WTC11 (cell line): Measurements from ENCODE around the gene INPP4B. TPM values are rescaled to one million over a fixed set of nuclear protein-coding genes. Genes with fewer than 3 reads are reported as not detected.

Experiments
- ATAC-seq: fragments of 200-7000 bp; cut with Tn5 transposase; 2 replicates; pipeline ENCODE4 v1.10.0; 2021; ENCODE audit warnings: mild to moderate bottlenecking, moderate library complexity
- CTCF ChIA-PET: fragments of 300-600 bp; sonication (Branson Sonifier 250); formaldehyde crosslinking; loops from one replicate; lab custom pipeline; 2021; ENCODE audit warnings: antibody characterized with exemption; lab: Charles Lee
- POLR2A ChIA-PET: fragments of 350-600 bp; sonication (Branson Sonifier 250); formaldehyde crosslinking; loops from one replicate; lab custom pipeline; 2021; ENCODE audit warnings: antibody characterized with exemption; lab: Charles Lee
- DNase-seq: peaks from one replicate; pipeline ENCODE4 v3.0.0; 2021; ENCODE audit warnings: low spot score
- H3K27ac Mint-ChIP-seq: 2 replicates; pipeline ENCODE4 v1.8.0; 2021; ENCODE audit warnings: mixed read lengths
- H3K27me3 Mint-ChIP-seq: 2 replicates; pipeline ENCODE4 v1.8.0; 2021; ENCODE audit warnings: low read depth, mild to moderate bottlenecking, moderate library complexity, mixed read lengths
- H3K36me3 Mint-ChIP-seq: 2 replicates; pipeline ENCODE4 v1.8.0; 2021; ENCODE audit warnings: mixed read lengths
- H3K4me1 Mint-ChIP-seq: 2 replicates; pipeline ENCODE4 v1.8.0; 2022; ENCODE audit warnings: mixed read lengths
- H3K4me3 Mint-ChIP-seq: 2 replicates; pipeline ENCODE4 v1.8.0; 2021; ENCODE audit warnings: mild to moderate bottlenecking, moderate library complexity, mixed read lengths
- H3K9me3 Mint-ChIP-seq: 2 replicates; pipeline ENCODE4 v1.8.0; 2021; ENCODE audit warnings: mixed read lengths
- AR ChIP-seq: fragments of 250-450 bp; sonication (Bioruptor Pico); IDR thresholded peaks from 2 replicates; pipeline ENCODE4 v1.9.0; 2021; ENCODE audit warnings: mild to moderate bottlenecking
- ARID4B ChIP-seq: sonication (generic); formaldehyde crosslinking; IDR thresholded peaks from 2 replicates; pipeline ENCODE4 v1.8.0; 2023; ENCODE audit warnings: missing genetic modification reagents, mild to moderate bottlenecking, borderline replicate concordance
- CREM ChIP-seq: sonication (generic); formaldehyde crosslinking; IDR thresholded peaks from 2 replicates; pipeline ENCODE4 v1.8.1; 2022; ENCODE audit warnings: mild to moderate bottlenecking, missing genetic modification reagents, moderate library complexity
- FOXJ3 ChIP-seq: sonication (generic); formaldehyde crosslinking; IDR thresholded peaks from 2 replicates; pipeline ENCODE4 v1.9.0; 2021; ENCODE audit warnings: missing genetic modification reagents, mild to moderate bottlenecking, borderline replicate concordance
- FOXP4 ChIP-seq: sonication (generic); formaldehyde crosslinking; IDR thresholded peaks from 2 replicates; pipeline ENCODE4 v1.8.0; 2022; ENCODE audit warnings: mild to moderate bottlenecking, missing genetic modification reagents
- GRHL2 ChIP-seq: fragments of 250-450 bp; sonication (Bioruptor Pico); IDR thresholded peaks from 2 replicates; pipeline ENCODE4 v1.8.0; 2022; ENCODE audit warnings: mild to moderate bottlenecking, moderate library complexity; ENCODE audit not compliant: insufficient replicate concordance, severe bottlenecking
- NFYB ChIP-seq: sonication (generic); formaldehyde crosslinking; conservative IDR thresholded peaks from 2 replicates; pipeline ENCODE4 v1.8.0; 2022; ENCODE audit warnings: low read depth, missing genetic modification reagents
- SMAD4 ChIP-seq: sonication (generic); formaldehyde crosslinking; IDR thresholded peaks from 2 replicates; pipeline ENCODE4 v1.8.0; 2022; ENCODE audit warnings: mild to moderate bottlenecking, missing genetic modification reagents
- TCF7 ChIP-seq: sonication (generic); formaldehyde crosslinking; IDR thresholded peaks from 2 replicates; pipeline ENCODE4 v1.8.0; 2022; ENCODE audit warnings: mild to moderate bottlenecking, low read depth, missing genetic modification reagents, moderate library complexity
- TP53 ChIP-seq: sonication (generic); formaldehyde crosslinking; IDR thresholded peaks from 2 replicates; pipeline ENCODE4 v1.8.1; 2023; ENCODE audit warnings: mild to moderate bottlenecking, missing genetic modification reagents
- ZBTB21 ChIP-seq: sonication (generic); formaldehyde crosslinking; IDR thresholded peaks from 2 replicates; pipeline ENCODE4 v1.8.1; 2023; ENCODE audit warnings: mild to moderate bottlenecking, missing genetic modification reagents, borderline replicate concordance
- ZNF121 ChIP-seq: sonication (generic); formaldehyde crosslinking; IDR thresholded peaks from 2 replicates; pipeline ENCODE4 v1.8.0; 2023; ENCODE audit warnings: missing genetic modification reagents
- ZNF138 ChIP-seq: sonication (generic); formaldehyde crosslinking; conservative IDR thresholded peaks from 2 replicates; pipeline ENCODE4 v1.8.1; 2022; ENCODE audit warnings: mild to moderate bottlenecking, moderate library complexity, missing genetic modification reagents
- ZNF512 ChIP-seq: sonication (generic); formaldehyde crosslinking; IDR thresholded peaks from 2 replicates; pipeline ENCODE4 v1.8.1; 2022; ENCODE audit warnings: missing genetic modification reagents, borderline replicate concordance
- total RNA-seq: library from RNA; stranded (reverse); gene quantifications from 3 replicates; pipeline ENCODE4 v1.2.3, GENCODE V29; 2021
- TF ChIP-seq, protein P1 (sequence below): fragments of 250-450 bp; sonication (Bioruptor Pico); IDR thresholded peaks from 2 replicates; pipeline ENCODE4 v1.9.0; 2021; ENCODE audit warnings: moderate library complexity, mild to moderate bottlenecking, inconsistent platforms, borderline replicate concordance

Gene INPP4B
- total RNA-seq, 1 experiment from 2014 or later = 0.92 TPM

- no peak for TF ChIP-seq FOXP4 (CRISPR knock-in tag)
- TF ChIP-seq AR (CRISPR knock-in tag) = no peak
- no peak for TF ChIP-seq ZNF512
- no peak for TF ChIP-seq CREM (CRISPR knock-in tag)
- TF ChIP-seq GRHL2 (CRISPR knock-in tag) = no peak
- TF ChIP-seq, protein P1, sequence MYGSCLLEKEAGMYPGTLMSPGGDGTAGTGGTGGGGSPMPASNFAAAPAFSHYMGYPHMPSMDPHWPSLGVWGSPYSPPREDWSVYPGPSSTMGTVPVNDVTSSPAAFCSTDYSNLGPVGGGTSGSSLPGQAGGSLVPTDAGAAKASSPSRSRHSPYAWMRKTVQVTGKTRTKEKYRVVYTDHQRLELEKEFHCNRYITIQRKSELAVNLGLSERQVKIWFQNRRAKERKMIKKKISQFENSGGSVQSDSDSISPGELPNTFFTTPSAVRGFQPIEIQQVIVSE = no peak
- no peak for TF ChIP-seq ZNF121
- TF ChIP-seq TP53 (CRISPR knock-in tag) = no peak
Measured at GRCh38 chr4:142005519-142005918, 840.6 kb downstream of the INPP4B start (continued).

DNA sequence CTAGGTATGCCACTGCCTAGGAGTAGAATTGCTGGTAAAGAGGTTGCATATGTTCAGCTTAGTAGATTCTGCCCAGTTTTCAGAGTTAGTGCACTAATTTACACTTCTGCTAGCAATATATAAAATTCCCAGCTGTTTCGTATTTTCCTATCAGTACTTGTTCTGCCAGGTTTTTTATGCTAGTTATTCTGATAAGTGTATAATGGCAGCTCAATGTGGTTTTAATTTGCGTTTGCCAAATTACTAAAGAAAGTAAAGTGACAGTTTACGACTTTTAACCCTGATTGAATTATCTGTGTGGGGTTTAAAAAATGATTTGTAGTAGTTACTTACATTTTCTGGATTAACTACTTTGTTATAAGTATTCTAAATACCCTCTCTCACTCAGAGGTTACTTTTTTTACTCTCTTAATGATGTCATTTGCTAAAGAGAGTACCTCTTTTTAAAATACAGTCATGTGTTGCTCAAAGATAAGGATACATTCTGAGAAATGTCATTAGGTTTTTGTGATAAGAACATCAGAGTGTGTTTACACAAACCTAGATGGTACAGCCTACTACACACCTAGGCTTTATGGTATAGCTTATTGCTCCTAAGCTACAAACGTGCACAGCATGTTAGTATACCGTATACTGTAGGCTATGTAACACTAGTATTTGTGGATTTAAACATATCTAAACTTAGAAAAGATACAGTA lies 846.5 kb downstream of the INPP4B start:
- no peaks in the 10 kb centered on the region for H3K27me3 Mint-ChIP-seq
- CTCF ChIA-PET = no interaction called here
- H3K4me1 Mint-ChIP-seq = no peaks in the 10 kb centered on the region
- ATAC-seq (no peak), DNase-seq (no peak)
- peaks cover 62% of the 10 kb centered on the region for H3K9me3 Mint-ChIP-seq
- H3K27ac Mint-ChIP-seq = no peak overlapping the region
- no peak overlapping the region for H3K4me3 Mint-ChIP-seq
- POLR2A ChIA-PET = no interaction called here
- TF ChIP-seq GRHL2 (CRISPR knock-in tag) (no peak), ZBTB21 (CRISPR knock-in tag) (no peak), SMAD4 (CRISPR knock-in tag) (no peak), NFYB (CRISPR knock-in tag) (no peak), ZNF138 (CRISPR knock-in tag) (no peak), ZNF121 (no peak), TCF7 (CRISPR knock-in tag) (no peak), FOXJ3 (CRISPR knock-in tag) (no peak), ARID4B (CRISPR knock-in tag) (no peak)
- H3K36me3 Mint-ChIP-seq = peaks cover 26% of the 10 kb centered on the region
